GM18526 (cell line): ENCODE results near the gene EXOC2.

Experiments
- POLR2A ChIP-seq: IDR thresholded peaks from 3 replicates; pipeline ENCODE4 v1.6.1; 2011; ENCODE audit not compliant: insufficient read length; ENCODE audit errors: extremely low read depth

The EXOC2 gene

GRCh38 chr6:674956-675355 is 18.0 kb downstream of the EXOC2 start:
- TF ChIP-seq POLR2A: no peak

- no peak for TF ChIP-seq POLR2A
These were observed 18.5 kb downstream of the EXOC2 start for GRCh38 chr6:674406-674805.

GRCh38 chr6:667253-667927 is 25.5 kb downstream of the EXOC2 start:
- no peak for TF ChIP-seq POLR2A

- TF ChIP-seq POLR2A: no peak
These were observed 27.3 kb downstream of the EXOC2 start for GRCh38 chr6:665403-666267.

- no peak for TF ChIP-seq POLR2A
These were observed 33.0 kb downstream of the EXOC2 start for GRCh38 chr6:659716-660581.

- no peak for TF ChIP-seq POLR2A
These were observed 34.7 kb downstream of the EXOC2 start for GRCh38 chr6:658244-658643.

DNA sequence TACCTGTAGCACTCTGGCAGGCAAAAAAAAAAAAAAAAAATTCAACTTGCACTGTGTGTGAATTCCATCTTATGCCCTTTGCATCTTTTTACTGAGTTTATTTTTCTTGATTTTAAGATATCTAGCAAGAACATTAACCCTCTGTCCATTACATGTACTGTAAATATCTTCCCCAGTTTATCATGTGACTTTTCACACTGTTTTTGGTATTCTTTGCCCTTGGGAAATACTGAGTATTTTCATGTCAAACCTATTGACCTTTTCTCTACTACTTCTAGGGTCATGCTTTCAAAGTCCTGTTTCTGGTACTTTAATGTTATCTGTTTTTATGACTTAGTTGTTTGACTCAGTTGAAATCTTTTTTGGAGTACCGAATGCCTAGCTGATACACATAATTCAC is 35.2 kb downstream of the EXOC2 start:
- TF ChIP-seq POLR2A: no peak

DNA sequence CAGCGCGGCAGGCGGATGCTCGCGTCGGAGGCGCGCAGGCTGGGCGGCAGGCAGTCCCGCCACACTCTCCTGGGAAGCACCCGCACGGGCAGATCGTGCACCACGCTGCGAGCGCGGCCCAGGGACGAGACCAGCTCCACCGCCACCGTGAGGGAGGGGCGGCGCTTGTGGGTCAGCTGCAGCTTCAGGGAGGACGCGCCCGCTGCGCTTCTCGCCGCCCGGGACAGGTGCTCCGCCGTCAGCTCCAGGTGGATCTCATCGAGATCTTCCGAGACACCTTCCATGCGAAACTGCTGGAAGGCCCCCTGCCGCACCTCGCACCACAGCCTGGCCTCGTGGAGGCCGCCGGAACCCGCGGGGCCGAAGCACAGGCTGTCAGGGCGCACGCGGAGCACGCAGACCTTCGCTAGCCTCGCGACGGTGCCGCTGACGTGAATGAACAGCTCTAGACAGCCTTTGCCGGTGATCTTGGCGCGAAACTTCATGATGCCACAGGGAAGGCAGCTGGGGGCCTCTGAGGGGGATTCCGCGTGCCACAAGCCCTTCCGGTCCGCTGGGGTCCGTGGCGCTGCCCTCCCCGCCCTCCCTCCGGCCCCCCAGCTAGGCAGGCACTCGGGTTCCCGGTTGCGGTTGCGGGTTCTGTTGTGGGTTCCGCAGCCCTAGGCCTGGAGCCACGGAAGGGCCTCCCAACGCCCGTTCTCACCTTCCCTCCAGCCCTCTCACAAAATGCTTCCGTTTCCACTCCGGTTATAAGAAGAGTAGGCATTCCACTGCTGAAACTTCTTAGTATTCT is 36.3 kb downstream of the EXOC2 start, which contains the start of gene HUS1B:
HUS1B (minus strand) TSS at position 641 of the 793 bp plus-strand sequence; CDS start at position 485, 156 bp downstream.
- no peak for TF ChIP-seq POLR2A

DNA sequence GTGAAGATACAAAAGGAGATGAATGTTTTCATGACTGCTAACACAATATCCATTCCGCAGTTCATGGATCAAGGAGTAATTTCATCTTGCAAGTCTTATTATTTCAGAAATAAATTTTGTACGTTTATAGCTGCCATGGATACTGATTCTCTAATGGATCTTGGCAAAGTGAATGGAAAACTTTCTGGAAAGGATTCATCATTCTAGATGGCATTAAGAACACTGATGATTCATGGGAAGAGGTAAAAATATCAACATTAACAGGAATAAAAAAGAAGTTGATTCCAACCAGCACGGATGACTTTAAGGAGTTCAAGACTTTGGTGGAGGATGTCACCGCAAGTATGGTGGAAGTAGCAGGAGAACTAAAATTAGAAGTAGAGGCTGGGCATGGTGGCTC is 38.8 kb downstream of the EXOC2 start:
- no peak for TF ChIP-seq POLR2A

GRCh38 chr6:652865-653264 is 40.1 kb downstream of the EXOC2 start:
- TF ChIP-seq POLR2A: no peak

DNA sequence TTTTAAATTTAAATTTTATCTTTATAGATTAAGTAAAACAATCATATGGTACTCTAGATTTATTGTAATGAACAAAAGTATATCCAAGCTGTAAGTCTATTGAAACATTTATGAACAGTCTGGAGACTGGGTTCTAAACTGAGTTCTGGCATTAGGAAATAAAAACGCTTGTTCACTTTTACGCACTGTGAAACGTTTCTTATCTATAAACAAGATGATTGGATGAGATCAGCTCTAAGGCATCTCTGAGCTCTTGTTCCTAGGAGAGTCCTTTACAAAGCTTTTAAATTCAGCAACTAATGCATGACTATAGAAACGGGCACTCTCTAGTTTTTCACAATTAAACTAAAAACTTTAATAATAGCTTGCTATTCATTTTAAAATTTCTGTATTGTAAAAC is 42.8 kb downstream of the EXOC2 start:
- no peak for TF ChIP-seq POLR2A

- TF ChIP-seq POLR2A: no peak
These were observed 50.1 kb downstream of the EXOC2 start for GRCh38 chr6:642805-643204.

GRCh38 chr6:641225-641985 is 51.5 kb downstream of the EXOC2 start:
- no peak for TF ChIP-seq POLR2A

DNA sequence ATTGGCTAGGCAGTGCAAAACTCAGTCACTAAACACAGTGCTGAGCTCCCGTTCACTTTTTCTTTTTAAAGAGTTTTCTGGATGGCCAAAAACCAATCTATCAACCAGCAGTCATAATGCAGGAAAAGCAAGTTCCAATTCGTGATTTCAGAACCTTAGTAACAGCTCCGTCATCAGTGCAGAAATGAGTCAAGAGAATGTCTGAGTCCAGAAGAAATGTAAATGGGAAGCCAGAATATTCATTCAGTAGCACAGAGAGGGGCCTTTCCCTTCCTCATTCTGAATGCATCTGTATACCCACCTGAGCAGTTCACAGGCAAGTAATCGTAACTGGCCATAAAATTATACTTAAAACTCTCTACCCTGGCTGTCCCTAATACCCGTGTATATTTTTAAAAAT is 56.5 kb downstream of the EXOC2 start:
- TF ChIP-seq POLR2A: no peak
